K562 (cell line): ENCODE data around the gene SEPTIN1. TPM values are rescaled to one million over a fixed set of nuclear protein-coding genes. Genes with fewer than 3 reads are reported as not detected.

Source experiments
- ARNT ChIP-seq, 2 experiments: fragments of 450-650 bp; IDR thresholded peaks; 2 replicates each; pipeline ENCODE4 v1.6.1; 2016; ENCODE audit warnings: mild to moderate bottlenecking in 1 of 2
- IRF1 ChIP-seq: sonication (generic); formaldehyde crosslinking; IDR thresholded peaks from 2 replicates; pipeline ENCODE4 v1.8.0; 2022; ENCODE audit warnings: missing genetic modification reagents, mild to moderate bottlenecking, borderline replicate concordance
- KLF13 ChIP-seq: fragments of 450-650 bp; IDR thresholded peaks from 2 replicates; pipeline ENCODE4 v1.6.1; 2016; ENCODE audit warnings: missing genetic modification characterization, low read depth, mild to moderate bottlenecking, missing compliant biosample characterization, moderate library complexity, borderline replicate concordance
- MBD1 ChIP-seq: fragments of 250-450 bp; sonication (Bioruptor Pico); IDR thresholded peaks from 2 replicates; pipeline ENCODE4 v1.8.0; 2022; ENCODE audit warnings: inconsistent platforms
- NBN ChIP-seq: fragments of 450-650 bp; IDR thresholded peaks from 2 replicates; pipeline ENCODE4 v1.6.1; 2016; ENCODE audit warnings: low read depth, mild to moderate bottlenecking
- NFATC3 ChIP-seq: fragments of 450-650 bp; IDR thresholded peaks from 2 replicates; pipeline ENCODE4 v1.6.1; 2017; ENCODE audit warnings: mild to moderate bottlenecking
- NONO ChIP-seq, 2 experiments: fragments of 200-400 bp in 1 of 2; fragments of 450-650 bp in 1 of 2; formaldehyde crosslinking in 1 of 2; IDR thresholded peaks; 2 replicates each; pipeline ENCODE4 v1.6.1; 2017; ENCODE audit warnings: low read depth in 2 of 2, mild to moderate bottlenecking in 2 of 2, moderate library complexity in 2 of 2, low read length in 1 of 2
- NRF1 ChIP-seq, 2 experiments: fragments of 450-650 bp; IDR thresholded peaks in 1 of 2; conservative IDR thresholded peaks in 1 of 2; 2 replicates each; pipeline ENCODE4 v1.6.1; 2014; ENCODE audit warnings: mild to moderate bottlenecking in 2 of 2
- PCBP1 ChIP-seq: fragments of 200-400 bp; formaldehyde crosslinking; IDR thresholded peaks from 2 replicates; pipeline ENCODE4 v1.6.1; 2018; ENCODE audit warnings: mild to moderate bottlenecking, low read depth, low read length; ENCODE audit not compliant: poor library complexity, severe bottlenecking
- POLR2B ChIP-seq: fragments of 450-650 bp; IDR thresholded peaks from 2 replicates; pipeline ENCODE4 v1.6.1; 2018; ENCODE audit warnings: low read depth; ENCODE audit not compliant: partially characterized antibody
- POLR2G ChIP-seq: fragments of 200-400 bp; formaldehyde crosslinking; IDR thresholded peaks from 2 replicates; pipeline ENCODE4 v1.6.1; 2017; ENCODE audit warnings: low read depth, mild to moderate bottlenecking, antibody characterized with exemption, low read length, moderate library complexity
- POLR3A ChIP-seq: IDR thresholded peaks from 2 replicates; pipeline ENCODE4 v1.6.1; 2011; ENCODE audit warnings: borderline replicate concordance, mild to moderate bottlenecking, moderate library complexity; ENCODE audit not compliant: insufficient read length, insufficient read depth; ENCODE audit errors: extremely low read depth
- SMAD1 ChIP-seq: fragments of 150-350 bp; IDR thresholded peaks from 2 replicates; pipeline ENCODE4 v1.6.1; 2014; ENCODE audit warnings: low read length, low read depth; ENCODE audit not compliant: partially characterized antibody
- SOX6 ChIP-seq: fragments of 450-650 bp; IDR thresholded peaks from 2 replicates; pipeline ENCODE4 v1.6.1; 2014; ENCODE audit warnings: mild to moderate bottlenecking
- ZBTB2 ChIP-seq: fragments of 450-650 bp; IDR thresholded peaks from 2 replicates; pipeline ENCODE4 v1.6.1; 2016; ENCODE audit warnings: antibody characterized with exemption
- ZNF57 ChIP-seq: fragments of 450-650 bp; formaldehyde crosslinking; IDR thresholded peaks from 2 replicates; pipeline ENCODE4 v1.4.0; 2020; ENCODE audit warnings: mild to moderate bottlenecking, moderate library complexity
- ZNF644 ChIP-seq: fragments of 200-800 bp; sonication (Bioruptor generic); IDR thresholded peaks from 2 replicates; pipeline ENCODE4 v1.6.1; 2016; ENCODE audit warnings: low read depth, missing genetic modification characterization, missing compliant biosample characterization
- polyA plus RNA-seq, 8 experiments: library from polyadenylated mRNA; depleted of rRNA in 4 of 8; stranded (reverse) in 5 of 8; unstranded in 3 of 8; fragments of >200 nt; fragmentation: Nextera tagmentation in 2 of 8; fragmentation: Illumina TruSeq in 1 of 8; extraction: Ambion mirVana in 2 of 8; extraction: Trizol in 1 of 8; gene quantifications; 2 replicates each; pipeline versions ENCODE4 v1.2.1 to v1.2.3, GENCODE V29; 2011 to 2014; ENCODE audit warnings: inconsistent platforms in 1 of 8, missing spikeins in 1 of 8
- total RNA-seq, 7 experiments: library from RNA; depleted of rRNA in 6 of 7; stranded (reverse); fragments of >200 nt in 6 of 7; fragmentation: Illumina TruSeq in 2 of 7; extraction: Trizol in 2 of 7; gene quantifications; 2 replicates each; pipeline versions ENCODE4 v1.2.1 to v1.2.3, GENCODE V29; 2011 to 2021; ENCODE audit warnings: low replicate concordance in 1 of 7
- TF ChIP-seq, protein P1 (sequence below), 2 experiments: fragments of 200-800 bp in 1 of 2; sonication (Bioruptor generic) in 1 of 2; sonication (generic) in 1 of 2; formaldehyde crosslinking in 1 of 2; IDR thresholded peaks in 1 of 2; conservative IDR thresholded peaks in 1 of 2; 2 replicates each; pipeline versions ENCODE4 v1.5.0 to v1.6.1; 2016 to 2020; ENCODE audit warnings: missing compliant biosample characterization in 1 of 2, missing genetic modification characterization in 1 of 2, missing genetic modification reagents in 1 of 2
- TF ChIP-seq, protein P2 (sequence below): fragments of 200-800 bp; sonication (Bioruptor generic); IDR thresholded peaks from 2 replicates; pipeline ENCODE4 v1.6.1; 2017; ENCODE audit warnings: missing genetic modification characterization, missing compliant biosample characterization

SEPTIN1 gene
- total and polyA plus RNA-seq, 9 of the 15 experiments (the other 6 are each of a cell fraction or from before 2014, with no cell fraction given) = 0.23 to 5.6 (median 1.7) TPM; not detected in 1

DNA sequence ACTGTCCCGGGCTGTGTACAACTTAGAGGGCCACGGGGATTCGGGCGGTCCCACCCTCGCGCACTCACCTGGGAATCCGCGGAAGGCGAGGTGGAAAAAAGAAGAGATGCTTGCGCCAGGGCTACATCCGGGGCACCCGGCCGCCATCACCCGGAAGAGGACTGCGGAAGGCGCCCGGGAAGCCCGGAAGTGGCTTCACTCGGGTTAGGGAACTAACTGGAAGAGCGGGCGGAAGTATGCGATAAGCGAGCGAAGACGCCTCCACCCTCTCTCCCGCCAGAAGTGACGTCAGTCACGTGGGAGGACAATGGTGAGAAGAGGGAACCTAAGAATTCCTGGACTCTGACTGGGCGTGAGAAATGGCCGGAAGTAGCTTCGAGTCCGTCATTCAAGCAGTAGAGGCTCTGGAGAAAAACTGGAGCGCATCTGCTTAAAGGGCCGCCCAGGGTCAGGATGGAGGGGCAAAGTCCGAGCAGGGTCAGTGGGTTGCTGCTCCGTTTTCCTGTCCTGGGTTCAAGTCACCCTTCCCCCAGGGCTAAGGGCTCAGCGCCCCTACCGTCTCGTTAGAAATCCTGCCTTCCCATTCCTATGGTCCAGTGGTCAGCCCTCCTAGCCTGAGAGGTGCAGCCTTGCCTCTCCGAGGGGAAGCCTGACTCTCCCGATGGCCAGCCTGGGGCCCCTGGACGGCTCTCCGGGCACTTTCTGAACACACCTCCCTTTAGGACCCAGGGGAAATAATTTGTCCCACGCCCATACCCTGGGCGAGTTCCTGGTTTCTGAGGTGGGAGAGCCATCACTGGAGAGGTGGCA lies 27.0 kb downstream of the SEPTIN1 start, which contains the start of gene CD2BP2 (continued):
- TF ChIP-seq MBD1 (CRISPR knock-in tag) (no peak), NFATC3 (no peak), ZNF57 (CRISPR knock-in tag) (no peak), POLR2G (peak; percentile 89), NONO (IDR thresholded peaks at IDR 0.05; ENCODE audit: low read depth in 2 of 2, low read length in 1 of 2) (no peak), NBN (no peak), ZNF644 (tag) (no peak), POLR2B (peak; percentile 31), PCBP1 (peak; percentile 16), SOX6 (peak; percentile 82; the same call in 1 of the 2 replicates), POLR3A (no peak), NRF1 (conservative IDR thresholded peaks at IDR 0.05 in 1 of 2, IDR thresholded peaks at IDR 0.05 in 1 of 2) (peak; percentile 57 to 58; a peak in 3 of 4 replicates), SMAD1 (peak; percentile 69), KLF13 (tag) (0 out of 2 replicates have a peak, but pooled peaks have one; percentile 13), IRF1 (CRISPR knock-in tag) (peak; percentile 71; the same call in 1 of the 2 replicates), ARNT (IDR thresholded peaks at IDR 0.05) (0 out of 4 replicates have a peak, but pooled peaks of 1 of the 2 experiments have one; percentile 53), ZBTB2 (no peak)
- TF ChIP-seq, protein P1, sequence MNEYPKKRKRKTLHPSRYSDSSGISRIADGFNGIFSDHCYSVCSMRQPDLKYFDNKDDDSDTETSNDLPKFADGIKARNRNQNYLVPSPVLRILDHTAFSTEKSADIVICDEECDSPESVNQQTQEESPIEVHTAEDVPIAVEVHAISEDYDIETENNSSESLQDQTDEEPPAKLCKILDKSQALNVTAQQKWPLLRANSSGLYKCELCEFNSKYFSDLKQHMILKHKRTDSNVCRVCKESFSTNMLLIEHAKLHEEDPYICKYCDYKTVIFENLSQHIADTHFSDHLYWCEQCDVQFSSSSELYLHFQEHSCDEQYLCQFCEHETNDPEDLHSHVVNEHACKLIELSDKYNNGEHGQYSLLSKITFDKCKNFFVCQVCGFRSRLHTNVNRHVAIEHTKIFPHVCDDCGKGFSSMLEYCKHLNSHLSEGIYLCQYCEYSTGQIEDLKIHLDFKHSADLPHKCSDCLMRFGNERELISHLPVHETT (CRISPR knock-in tag; conservative IDR thresholded peaks at IDR 0.05 in 1 of 2, IDR thresholded peaks at IDR 0.05 in 1 of 2) = 0 out of 4 replicates have a peak, but pooled peaks of 1 of the 2 experiments have one; percentile 52
- TF ChIP-seq, protein P2, sequence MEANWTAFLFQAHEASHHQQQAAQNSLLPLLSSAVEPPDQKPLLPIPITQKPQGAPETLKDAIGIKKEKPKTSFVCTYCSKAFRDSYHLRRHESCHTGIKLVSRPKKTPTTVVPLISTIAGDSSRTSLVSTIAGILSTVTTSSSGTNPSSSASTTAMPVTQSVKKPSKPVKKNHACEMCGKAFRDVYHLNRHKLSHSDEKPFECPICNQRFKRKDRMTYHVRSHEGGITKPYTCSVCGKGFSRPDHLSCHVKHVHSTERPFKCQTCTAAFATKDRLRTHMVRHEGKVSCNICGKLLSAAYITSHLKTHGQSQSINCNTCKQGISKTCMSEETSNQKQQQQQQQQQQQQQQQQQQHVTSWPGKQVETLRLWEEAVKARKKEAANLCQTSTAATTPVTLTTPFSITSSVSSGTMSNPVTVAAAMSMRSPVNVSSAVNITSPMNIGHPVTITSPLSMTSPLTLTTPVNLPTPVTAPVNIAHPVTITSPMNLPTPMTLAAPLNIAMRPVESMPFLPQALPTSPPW (CRISPR knock-in tag) = peak; percentile 62
